NCI-H2081 (cell line): ENCODE results near the gene ALCAM.

Source experiments
- DNase-seq, 2 experiments: peaks; one replicate each; lab custom pipeline; 2025; lab: John Stamatoyannopoulos, UW

Gene ALCAM

GRCh38 chr3:105366326-105367062, at the start of gene ALCAM:
ALCAM (plus strand) TSS chr3:105366909.
- DNase-seq = peak; percentile 99 to 100

GRCh38 chr3:105317841-105318240, 48.9 kb upstream of the ALCAM start:
- DNase-seq = no peak

GRCh38 chr3:105322570-105323273, 44.0 kb upstream of the ALCAM start:
- DNase-seq = no peak

- DNase-seq = no peak
Observed at GRCh38 chr3:105323274-105323599, 43.5 kb upstream of the ALCAM start.

GRCh38 chr3:105324951-105325350, 41.8 kb upstream of the ALCAM start:
- no peak for DNase-seq

GRCh38 chr3:105327662-105328337, 38.9 kb upstream of the ALCAM start:
- DNase-seq = no peak

GRCh38 chr3:105328338-105328730, 38.4 kb upstream of the ALCAM start:
- DNase-seq = no peak

GRCh38 chr3:105332961-105333360, 33.7 kb upstream of the ALCAM start:
- DNase-seq = no peak

- no peak for DNase-seq
Observed at GRCh38 chr3:105334138-105334882, 32.4 kb upstream of the ALCAM start.

- DNase-seq = no peak
Observed at GRCh38 chr3:105339946-105340345, 26.8 kb upstream of the ALCAM start.

- DNase-seq = no peak
Observed at GRCh38 chr3:105343991-105344390, 22.7 kb upstream of the ALCAM start.

GRCh38 chr3:105345156-105345555, 21.6 kb upstream of the ALCAM start:
- no peak for DNase-seq

GRCh38 chr3:105347625-105348302, 18.9 kb upstream of the ALCAM start:
- DNase-seq = no peak

- DNase-seq = no peak
Observed at GRCh38 chr3:105348307-105348706, 18.4 kb upstream of the ALCAM start.

GRCh38 chr3:105349684-105350387, 16.9 kb upstream of the ALCAM start:
- no peak for DNase-seq

- no peak for DNase-seq
Observed at GRCh38 chr3:105351821-105352220, 14.9 kb upstream of the ALCAM start.

- no peak for DNase-seq
Observed at GRCh38 chr3:105352976-105353375, 13.7 kb upstream of the ALCAM start.

- no peak for DNase-seq
Observed at GRCh38 chr3:105353485-105354161, 13.1 kb upstream of the ALCAM start.

GRCh38 chr3:105354429-105354828, 12.3 kb upstream of the ALCAM start:
- no peak for DNase-seq

GRCh38 chr3:105355408-105356061, 11.2 kb upstream of the ALCAM start:
- DNase-seq = no peak
